A673 (cell line): ENCODE data around the gene ESF1. TPM values are rescaled to one million over a fixed set of nuclear protein-coding genes. Genes with fewer than 3 reads are reported as not detected.
A peak's percentile ranks its signal among the peaks of the same experiment; 100 is the strongest.

ENCODE experiments used
- BruUV-seq: library from RNA; stranded (reverse); fragments of 400-500 nt; replicated peaks from 2 replicates; lab custom pipeline; 2021; lab: Mats Ljungman, UMichigan
- CTCF ChIA-PET: fragments of 300-600 bp; sonication (Branson Sonifier 250); formaldehyde crosslinking; loops from one replicate; lab custom pipeline; 2022; ENCODE audit warnings: antibody characterized with exemption; lab: Charles Lee
- POLR2A ChIA-PET: fragments of 300-600 bp; sonication (Branson Sonifier 250); formaldehyde crosslinking; loops from one replicate; lab custom pipeline; 2022; ENCODE audit warnings: antibody characterized with exemption; ENCODE audit not compliant: low non-redundant PET; lab: Charles Lee
- DNase-seq: peaks from one replicate; pipeline ENCODE4 v3.0.0-alpha.2; 2015; ENCODE audit warnings: low spot score
- H3K27ac ChIP-seq: fragments of 200-600 bp; sonication (generic); 2 replicates; pipeline ENCODE4 v1.5.1; 2016; ENCODE audit warnings: mixed run types, low read depth, mild to moderate bottlenecking, mixed read lengths, antibody characterized with exemption, low read length; ENCODE audit not compliant: poor library complexity, severe bottlenecking
- H3K27me3 ChIP-seq: fragments of 200-600 bp; sonication (generic); replicated peaks from 2 replicates; pipeline ENCODE4 v1.6.1; 2017; ENCODE audit warnings: mixed run types, low read depth, mild to moderate bottlenecking, mixed read lengths, antibody characterized with exemption, low read length; ENCODE audit not compliant: insufficient read depth, poor library complexity
- H3K36me3 ChIP-seq: fragments of 200-600 bp; sonication (generic); 2 replicates; pipeline ENCODE4 v1.6.1; 2016; ENCODE audit warnings: mixed run types, mild to moderate bottlenecking, mixed read lengths, antibody characterized with exemption, low read length; ENCODE audit not compliant: insufficient read depth, poor library complexity, severe bottlenecking
- H3K4me1 ChIP-seq: fragments of 200-600 bp; sonication (generic); 2 replicates; pipeline ENCODE4 v1.6.1; 2017; ENCODE audit warnings: mixed run types, mild to moderate bottlenecking, mixed read lengths, antibody characterized with exemption, low read length; ENCODE audit not compliant: insufficient read depth, poor library complexity, severe bottlenecking
- H3K4me3 ChIP-seq: fragments of 200-600 bp; sonication (generic); 2 replicates; pipeline ENCODE4 v1.5.1; 2016; ENCODE audit warnings: low read depth, mixed run types, mild to moderate bottlenecking, mixed read lengths, low read length; ENCODE audit not compliant: poor library complexity, severe bottlenecking
- H3K9me3 ChIP-seq: fragments of 200-600 bp; sonication (generic); 2 replicates; pipeline ENCODE4 v1.6.1; 2016; ENCODE audit warnings: mixed run types, low read depth, mild to moderate bottlenecking, mixed read lengths, antibody characterized with exemption, low read length; ENCODE audit not compliant: poor library complexity, severe bottlenecking
- EZH2 ChIP-seq: fragments of 200-600 bp; sonication (generic); IDR thresholded peaks from 2 replicates; pipeline ENCODE4 v1.6.1; 2017; ENCODE audit warnings: borderline replicate concordance, low read depth, mild to moderate bottlenecking, mixed read lengths, antibody characterized with exemption, low read length; ENCODE audit not compliant: poor library complexity, severe bottlenecking
- intact Hi-C: fragments of 100-400 bp; cut with micrococcal nuclease; formaldehyde crosslinking; loops from one replicate; pipeline ENCODE4 v1.10.0; 2022; ENCODE audit not compliant: unreplicated experiment
- total RNA-seq: library from RNA; stranded (reverse); gene quantifications from 2 replicates; pipeline ENCODE4 v1.2.3, GENCODE V29; 2021
- TF ChIP-seq, protein P1 (sequence below): fragments of 300-800, 200-600 bp; sonication (generic); conservative IDR thresholded peaks from 2 replicates; pipeline ENCODE4 v1.5.1; 2017; ENCODE audit warnings: low read depth, mild to moderate bottlenecking, antibody characterized with exemption, low read length, moderate library complexity, mixed read lengths

The ESF1 gene
- total RNA-seq, 1 experiment from 2014 or later, result 34.7 TPM

DNA sequence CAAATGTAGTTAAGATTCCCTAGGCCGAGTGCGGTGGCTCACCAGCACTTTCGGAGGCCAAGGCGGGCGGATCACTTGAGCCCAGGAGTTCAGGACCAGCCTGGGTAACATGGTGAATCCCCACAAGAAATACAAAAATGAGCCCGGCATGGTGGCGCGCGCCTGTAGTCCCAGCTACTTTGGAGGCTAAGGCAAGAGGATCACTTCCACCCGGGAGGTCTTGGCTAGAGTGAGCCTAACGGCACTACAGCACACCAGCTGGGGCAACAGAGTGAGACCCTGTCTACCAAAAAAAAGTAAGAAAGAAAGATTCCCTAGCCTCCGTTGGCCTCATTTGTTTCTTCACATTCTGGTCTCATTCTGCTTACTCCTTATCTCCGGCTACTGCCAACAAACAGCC, 1.2 kb downstream of the ESF1 start:
- no peaks in the 10 kb centered on the region for H3K9me3 ChIP-seq
- no peaks in the 10 kb centered on the region for H3K27me3 ChIP-seq
- ChIA-PET POLR2A (no interaction called here), CTCF (no interaction called here)
- TF ChIP-seq, protein P1, sequence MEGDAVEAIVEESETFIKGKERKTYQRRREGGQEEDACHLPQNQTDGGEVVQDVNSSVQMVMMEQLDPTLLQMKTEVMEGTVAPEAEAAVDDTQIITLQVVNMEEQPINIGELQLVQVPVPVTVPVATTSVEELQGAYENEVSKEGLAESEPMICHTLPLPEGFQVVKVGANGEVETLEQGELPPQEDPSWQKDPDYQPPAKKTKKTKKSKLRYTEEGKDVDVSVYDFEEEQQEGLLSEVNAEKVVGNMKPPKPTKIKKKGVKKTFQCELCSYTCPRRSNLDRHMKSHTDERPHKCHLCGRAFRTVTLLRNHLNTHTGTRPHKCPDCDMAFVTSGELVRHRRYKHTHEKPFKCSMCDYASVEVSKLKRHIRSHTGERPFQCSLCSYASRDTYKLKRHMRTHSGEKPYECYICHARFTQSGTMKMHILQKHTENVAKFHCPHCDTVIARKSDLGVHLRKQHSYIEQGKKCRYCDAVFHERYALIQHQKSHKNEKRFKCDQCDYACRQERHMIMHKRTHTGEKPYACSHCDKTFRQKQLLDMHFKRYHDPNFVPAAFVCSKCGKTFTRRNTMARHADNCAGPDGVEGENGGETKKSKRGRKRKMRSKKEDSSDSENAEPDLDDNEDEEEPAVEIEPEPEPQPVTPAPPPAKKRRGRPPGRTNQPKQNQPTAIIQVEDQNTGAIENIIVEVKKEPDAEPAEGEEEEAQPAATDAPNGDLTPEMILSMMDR, result no peak
- no peak for TF ChIP-seq EZH2
- peak overlapping the region; percentile 94 for H3K4me3 ChIP-seq
- peaks cover 14% of the 10 kb centered on the region for H3K4me1 ChIP-seq
- intact Hi-C loops, result no loop called here
- H3K27ac ChIP-seq, result no peak overlapping the region
- no TSS peak for BruUV-seq
- no peak for DNase-seq
- H3K36me3 ChIP-seq, result peaks cover 38% of the 10 kb centered on the region

- TF ChIP-seq, protein P1, result no peak
- no peak for TF ChIP-seq EZH2
- ChIA-PET CTCF (no interaction called here), POLR2A (no interaction called here)
- intact Hi-C loops, result loop anchor here (10.0 kb wide), 2 partner anchors 324 to 454 kb away; no protein-coding TSS in a partner anchor
- BruUV-seq, result no TSS peak
- Histone ChIP-seq H3K4me1 (peaks cover 23% of the 10 kb centered on the region), H3K9me3 (no peaks in the 10 kb centered on the region), H3K27ac (peak overlapping the region; percentile 10), H3K4me3 (no peak overlapping the region), H3K36me3 (peaks cover 64% of the 10 kb centered on the region), H3K27me3 (no peaks in the 10 kb centered on the region)
- DNase-seq, result no peak
Measured at GRCh38 chr20:13778827-13779226, 5.9 kb downstream of the ESF1 start.

GRCh38 chr20:13777171-13777601, 7.5 kb downstream of the ESF1 start:
- POLR2A ChIA-PET, result no interaction called here
- intact Hi-C loops, result loop anchor here (10.0 kb wide), 2 partner anchors 322 to 452 kb away; no protein-coding TSS in a partner anchor
- no peak overlapping the region for H3K4me3 ChIP-seq
- peaks cover 18% of the 10 kb centered on the region for H3K4me1 ChIP-seq
- peak; percentile 48 for DNase-seq
- H3K27ac ChIP-seq, result no peak overlapping the region
- H3K27me3 ChIP-seq, result no peaks in the 10 kb centered on the region
- TF ChIP-seq EZH2, result no peak
- TF ChIP-seq, protein P1, result no peak
- peaks cover 67% of the 10 kb centered on the region for H3K36me3 ChIP-seq
- CTCF ChIA-PET, result no interaction called here
- BruUV-seq, result no TSS peak
- H3K9me3 ChIP-seq, result no peaks in the 10 kb centered on the region
